Type B pancreatic cell (in vitro differentiated cells): ENCODE data around the gene APOB. TPM values are rescaled to one million over a fixed set of nuclear protein-coding genes. Genes with fewer than 3 reads are reported as not detected.

Source experiments
- DNase-seq: peaks from one replicate; pipeline ENCODE4 v3.0.0; 2021; ENCODE audit warnings: mixed read lengths; ENCODE audit not compliant: unreplicated experiment; ENCODE audit errors: extremely low spot score
- H3K27ac Mint-ChIP-seq: 2 replicates; pipeline ENCODE4 v1.8.0; 2021; ENCODE audit warnings: mild to moderate bottlenecking, mixed read lengths
- H3K27me3 Mint-ChIP-seq: 2 replicates; pipeline ENCODE4 v1.8.0; 2021; ENCODE audit warnings: mixed read lengths
- H3K36me3 Mint-ChIP-seq: 2 replicates; pipeline ENCODE4 v1.8.0; 2021; ENCODE audit warnings: mixed read lengths
- H3K4me1 Mint-ChIP-seq: one replicate; pipeline ENCODE4 v1.8.0; 2021; ENCODE audit warnings: mixed read lengths; ENCODE audit not compliant: unreplicated experiment
- H3K4me3 Mint-ChIP-seq: 2 replicates; pipeline ENCODE4 v1.8.0; 2021; ENCODE audit warnings: mild to moderate bottlenecking, mixed read lengths
- H3K9me3 Mint-ChIP-seq: 2 replicates; pipeline ENCODE4 v1.8.0; 2021; ENCODE audit warnings: mixed read lengths
- CTCF ChIP-seq: fragments of 200-600 bp; sonication (generic); conservative IDR thresholded peaks from 2 replicates; pipeline ENCODE4 v1.5.0; 2021; ENCODE audit warnings: antibody characterized with exemption, mild to moderate bottlenecking
- total RNA-seq: library from RNA; stranded (reverse); gene quantifications from 2 replicates; pipeline ENCODE4 v1.2.1, GENCODE V29; 2021; ENCODE audit warnings: low replicate concordance

The APOB gene
- total RNA-seq, 1 donor from 2014 or later, result 19.6 TPM

- peaks cover 5% of the 10 kb centered on the region for H3K27me3 Mint-ChIP-seq
These were observed 90.6 kb downstream of the APOB start for GRCh38 chr2:20953146-20953824.

More at GRCh38 chr2:20953146-20953824, 90.6 kb downstream of the APOB start:
- Mint-ChIP-seq H3K4me1 (peaks cover 4% of the 10 kb centered on the region), H3K4me3 (no peak overlapping the region), H3K27ac (no peak overlapping the region), H3K36me3 (no peaks in the 10 kb centered on the region), H3K9me3 (no peaks in the 10 kb centered on the region)
- TF ChIP-seq CTCF, result no peak
- no peak for DNase-seq

Other genes starting within 250 kb of the APOB start
- gene LDAH, start 221.0 kb downstream of the APOB start, total RNA-seq, result 26.9 and 30.1 TPM in 2 replicates
- 0.17 TPM in 1 of 2 replicates, not detected in the other for gene TDRD15, start 79.9 kb upstream of the APOB start, total RNA-seq